ENCODE measurements around the gene PRKN. TPM values are rescaled to one million over a fixed set of nuclear protein-coding genes. Genes with fewer than 3 reads are reported as not detected.

The PRKN gene
- total RNA-seq, 1 donor from 2014 or later: 1.2 TPM

GRCh38 chr6:162178666-162179065 lies 548.9 kb downstream of the PRKN start:
- TF ChIP-seq CTCF (IDR thresholded peaks at IDR 0.05; ENCODE audit: insufficient read depth, low read length, poor library complexity, severe bottlenecking): no peak

GRCh38 chr6:162178266-162178665 lies 549.3 kb downstream of the PRKN start:
- no peak for TF ChIP-seq CTCF (IDR thresholded peaks at IDR 0.05; ENCODE audit: insufficient read depth, low read length, poor library complexity, severe bottlenecking)
- Histone ChIP-seq H3K36me3 (ENCODE audit: control insufficient read depth, insufficient read depth, low read length) (no peaks in the 10 kb centered on the region), H3K27me3 (ENCODE audit: control insufficient read depth, insufficient read depth, low read length) (no peaks in the 10 kb centered on the region), H3K4me3 (ENCODE audit: low read depth, low read length) (no peak overlapping the region)
- DNase-seq (ENCODE audit: low read depth): no peak

More at GRCh38 chr6:162178666-162179065, 548.9 kb downstream of the PRKN start:
- no peak for DNase-seq (ENCODE audit: low read depth)
- Histone ChIP-seq H3K4me3 (ENCODE audit: low read depth, low read length) (no peak overlapping the region), H3K27me3 (ENCODE audit: control insufficient read depth, insufficient read depth, low read length) (no peaks in the 10 kb centered on the region), H3K36me3 (ENCODE audit: control insufficient read depth, insufficient read depth, low read length) (no peaks in the 10 kb centered on the region)

DNA sequence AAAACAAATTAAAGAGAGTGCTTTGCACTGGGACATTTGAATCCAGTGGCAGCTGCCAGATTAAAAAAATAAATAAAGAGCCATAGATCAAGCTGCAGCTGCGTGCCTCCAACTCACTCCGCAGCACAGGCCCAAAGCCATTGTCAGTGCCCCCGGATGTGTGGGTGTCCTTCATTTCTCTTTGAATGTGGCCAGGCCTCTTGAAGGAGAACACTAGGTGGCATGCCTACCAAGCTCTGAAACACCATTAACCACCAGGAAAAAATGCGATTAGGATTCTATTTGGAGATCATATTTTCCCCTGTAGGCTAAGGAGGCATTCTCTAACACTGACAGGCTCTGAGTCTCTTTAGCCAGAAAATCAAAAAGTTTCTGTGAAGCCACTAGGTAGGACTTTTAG lies 549.8 kb downstream of the PRKN start:
- peak; percentile 48 for TF ChIP-seq CTCF (IDR thresholded peaks at IDR 0.05; ENCODE audit: insufficient read depth, low read length, poor library complexity, severe bottlenecking)
- no peak for DNase-seq (ENCODE audit: low read depth)
- Histone ChIP-seq H3K36me3 (ENCODE audit: control insufficient read depth, insufficient read depth, low read length) (no peaks in the 10 kb centered on the region), H3K27me3 (ENCODE audit: control insufficient read depth, insufficient read depth, low read length) (no peaks in the 10 kb centered on the region), H3K4me3 (ENCODE audit: low read depth, low read length) (no peak overlapping the region)

DNA sequence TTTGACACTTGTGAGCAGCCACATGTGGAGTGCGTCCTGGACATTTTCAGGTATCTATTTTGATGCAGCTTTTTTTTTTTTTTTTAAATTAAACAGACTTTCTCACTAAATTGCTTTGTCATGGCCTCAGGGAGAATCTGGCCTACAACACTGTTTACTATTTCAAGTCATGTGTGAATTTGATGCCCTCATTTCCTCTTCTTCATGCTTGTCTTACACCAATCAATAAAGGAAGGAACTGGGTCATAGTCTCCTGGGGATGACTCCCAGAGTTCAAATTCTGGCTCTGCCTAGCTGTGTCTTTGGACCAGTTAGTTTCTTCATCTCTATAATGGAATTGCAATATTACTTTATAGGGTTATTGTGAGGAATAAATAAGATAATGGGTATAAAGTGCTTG lies 554.1 kb downstream of the PRKN start:
- no peaks in the 10 kb centered on the region for H3K36me3 ChIP-seq (ENCODE audit: control insufficient read depth, insufficient read depth, low read length)
- DNase-seq (ENCODE audit: low read depth): no peak
- no peak for TF ChIP-seq CTCF (IDR thresholded peaks at IDR 0.05; ENCODE audit: insufficient read depth, low read length, poor library complexity, severe bottlenecking)
- no peaks in the 10 kb centered on the region for H3K27me3 ChIP-seq (ENCODE audit: control insufficient read depth, insufficient read depth, low read length)
- no peak overlapping the region for H3K4me3 ChIP-seq (ENCODE audit: low read depth, low read length)

DNA sequence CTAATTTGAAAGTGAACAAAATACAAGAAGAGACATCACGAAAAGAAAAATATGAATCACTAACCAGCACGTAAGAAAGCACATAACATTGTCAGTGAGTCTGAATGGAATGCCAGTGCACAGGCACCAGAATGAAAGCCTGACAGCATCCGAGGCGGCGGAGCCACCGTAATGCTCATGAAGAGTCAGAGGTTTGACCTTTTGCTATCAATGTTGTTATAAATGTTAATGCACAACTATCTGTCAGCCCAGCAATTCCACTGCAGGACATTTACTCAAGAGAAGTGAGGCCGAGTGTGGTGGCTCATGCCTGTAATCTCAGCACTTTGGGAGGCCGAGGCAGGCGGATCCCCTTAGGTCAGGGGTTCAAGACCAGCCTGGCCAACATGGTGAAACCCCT lies 562.1 kb downstream of the PRKN start:
- no peak for DNase-seq (ENCODE audit: low read depth)
- no peaks in the 10 kb centered on the region for H3K27me3 ChIP-seq (ENCODE audit: control insufficient read depth, insufficient read depth, low read length)
- no peak overlapping the region for H3K4me3 ChIP-seq (ENCODE audit: low read depth, low read length)
- TF ChIP-seq CTCF (IDR thresholded peaks at IDR 0.05; ENCODE audit: insufficient read depth, low read length, poor library complexity, severe bottlenecking): no peak
- no peaks in the 10 kb centered on the region for H3K36me3 ChIP-seq (ENCODE audit: control insufficient read depth, insufficient read depth, low read length)

DNA sequence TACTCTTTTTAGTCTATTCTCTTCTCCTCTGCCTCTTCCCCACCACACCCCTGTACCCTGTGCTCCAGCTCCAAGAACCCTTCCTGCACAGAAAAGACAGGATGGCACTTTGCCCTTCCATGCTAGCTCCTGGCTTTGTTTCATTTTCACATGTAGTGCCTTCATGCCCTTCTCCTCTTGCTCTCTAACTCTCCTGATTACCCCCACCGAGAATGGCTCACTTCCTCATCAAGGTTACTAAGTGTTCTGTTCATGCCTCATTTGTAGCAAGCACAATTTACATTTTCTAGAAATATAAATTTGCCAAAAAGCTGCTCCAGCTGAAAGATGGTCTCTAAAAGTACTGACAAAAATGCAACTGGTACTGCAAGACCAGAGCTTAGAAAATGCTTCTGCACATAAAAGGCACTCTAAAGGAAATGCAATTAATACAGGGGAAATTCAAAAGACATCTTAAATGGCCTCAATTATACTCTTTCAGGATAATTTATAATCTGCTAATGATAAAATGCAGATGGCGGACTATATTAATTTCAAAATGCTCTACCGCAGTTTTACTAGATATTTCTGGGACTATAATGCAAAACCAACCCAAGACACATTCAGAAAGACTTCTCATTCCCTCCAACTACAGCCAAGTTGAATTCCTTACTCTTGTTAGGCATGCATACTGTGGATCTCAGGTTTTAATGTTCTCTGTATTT lies 570.2 kb downstream of the PRKN start:
- Histone ChIP-seq H3K36me3 (ENCODE audit: control insufficient read depth, insufficient read depth, low read length) (no peaks in the 10 kb centered on the region), H3K27me3 (ENCODE audit: control insufficient read depth, insufficient read depth, low read length) (no peaks in the 10 kb centered on the region), H3K4me3 (ENCODE audit: low read depth, low read length) (no peak overlapping the region)
- TF ChIP-seq CTCF (IDR thresholded peaks at IDR 0.05; ENCODE audit: insufficient read depth, low read length, poor library complexity, severe bottlenecking): no peak
- DNase-seq (ENCODE audit: low read depth): no peak

All from kidney epithelial cell (primary cell).